HG02870 (cell line): Measurements from ENCODE around the gene VBP1.
A peak's percentile ranks its signal among the peaks of the same experiment; 100 is the strongest.
"Not testable (repeated sequence)": the region's sequence is repeated elsewhere in the genome, so short reads cannot be mapped to it uniquely, and the experiment has no call there.

Experiments used
- ATAC-seq: cut with Tn5 transposase; IDR thresholded peaks from one replicate; pipeline ENCODE4 v1.9.1; 2021; ENCODE audit warnings: mild to moderate bottlenecking, moderate library complexity; ENCODE audit not compliant: unreplicated experiment

The VBP1 gene, protein sequence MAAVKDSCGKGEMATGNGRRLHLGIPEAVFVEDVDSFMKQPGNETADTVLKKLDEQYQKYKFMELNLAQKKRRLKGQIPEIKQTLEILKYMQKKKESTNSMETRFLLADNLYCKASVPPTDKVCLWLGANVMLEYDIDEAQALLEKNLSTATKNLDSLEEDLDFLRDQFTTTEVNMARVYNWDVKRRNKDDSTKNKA

DNA sequence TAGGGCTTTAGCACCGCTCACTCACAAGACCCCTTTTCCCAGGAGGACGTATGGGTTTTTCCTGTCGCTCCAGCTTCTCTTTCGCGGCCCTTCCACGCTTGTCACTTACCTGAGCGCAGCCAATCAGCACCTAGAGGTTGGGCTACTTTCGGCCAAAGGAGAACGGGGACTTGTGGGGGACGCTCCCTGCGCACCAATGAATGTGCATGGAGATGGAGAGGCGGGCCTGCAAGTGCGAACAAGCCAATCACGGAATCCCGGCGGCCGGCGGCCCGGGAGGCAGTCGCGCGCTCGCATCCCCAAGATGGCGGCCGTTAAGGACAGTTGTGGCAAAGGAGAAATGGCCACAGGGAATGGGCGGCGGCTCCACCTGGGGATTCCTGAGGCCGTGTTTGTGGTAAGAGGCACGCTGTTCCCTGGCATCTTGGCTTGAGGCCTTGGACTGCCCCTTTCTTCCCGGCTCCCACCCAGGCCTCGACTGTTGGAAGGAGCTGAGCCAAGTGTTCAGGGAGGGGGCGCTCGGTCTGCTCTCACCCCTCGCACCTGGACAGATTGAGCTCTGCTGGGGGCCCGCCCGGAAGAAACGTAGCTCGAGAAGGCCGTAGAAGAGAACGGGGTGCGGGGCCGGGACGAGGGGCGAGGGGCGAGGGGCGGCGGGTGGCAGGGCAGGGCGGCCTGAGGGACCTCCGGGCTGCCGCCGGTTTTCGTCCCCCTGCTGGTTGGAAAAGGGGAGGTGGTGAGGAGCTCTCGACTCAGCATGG lies at the start of gene VBP1:
Gene VBP1, plus strand, starts transcription at position 282 of the 761 bp plus-strand sequence. Its CDS starts 23 bp downstream, at position 305.
- ATAC-seq = peak; percentile 96

DNA sequence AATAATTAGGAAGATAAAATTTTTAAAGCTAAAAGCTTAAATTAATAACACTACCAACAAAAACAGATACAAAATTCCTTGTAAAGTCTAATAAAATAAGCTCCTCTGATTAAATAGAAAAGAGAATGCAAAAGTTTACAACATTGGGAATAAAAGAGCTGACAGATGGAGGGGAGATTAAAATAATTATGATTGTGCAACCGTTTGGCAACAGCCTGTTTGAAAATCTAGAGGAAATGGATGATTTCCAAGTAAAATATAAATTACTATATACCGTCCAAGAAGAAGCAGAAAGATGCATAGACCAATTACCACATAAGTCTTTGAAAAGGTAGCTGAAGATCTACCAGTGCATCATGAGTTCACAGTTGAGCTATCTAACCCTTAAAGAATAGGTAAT lies 46.4 kb upstream of the VBP1 start:
- ATAC-seq = no peak

DNA sequence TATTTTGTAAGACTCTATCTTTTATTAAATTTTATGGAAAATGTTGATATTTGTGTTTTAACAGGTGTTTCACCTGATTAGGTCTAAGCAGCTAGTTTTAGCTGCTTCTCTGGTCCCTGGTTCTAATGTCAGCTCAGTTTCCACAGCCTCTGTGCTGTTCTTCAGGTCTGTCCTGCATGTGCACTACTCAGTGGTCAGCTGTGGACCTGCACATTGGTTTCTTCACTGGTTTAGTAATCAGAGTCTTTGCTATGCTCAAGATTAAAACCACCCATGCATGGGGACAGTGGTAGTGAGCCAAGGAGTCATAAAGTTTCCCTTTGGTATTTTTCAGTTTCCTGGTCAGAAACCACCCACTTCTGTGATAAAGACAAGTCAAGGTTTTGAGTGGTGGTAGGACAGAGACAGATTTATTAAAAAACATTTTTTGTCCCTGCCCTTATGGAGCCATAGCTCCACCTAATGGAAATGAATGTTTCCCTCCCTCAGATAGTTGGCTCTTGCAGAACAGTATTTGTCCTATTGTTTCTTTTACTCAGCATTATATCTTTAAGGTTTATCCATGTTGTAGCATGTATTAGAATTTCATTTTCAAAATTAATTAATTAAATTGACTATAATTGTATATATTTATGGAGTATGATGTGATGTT lies 36.8 kb upstream of the VBP1 start:
- ATAC-seq = no peak

DNA sequence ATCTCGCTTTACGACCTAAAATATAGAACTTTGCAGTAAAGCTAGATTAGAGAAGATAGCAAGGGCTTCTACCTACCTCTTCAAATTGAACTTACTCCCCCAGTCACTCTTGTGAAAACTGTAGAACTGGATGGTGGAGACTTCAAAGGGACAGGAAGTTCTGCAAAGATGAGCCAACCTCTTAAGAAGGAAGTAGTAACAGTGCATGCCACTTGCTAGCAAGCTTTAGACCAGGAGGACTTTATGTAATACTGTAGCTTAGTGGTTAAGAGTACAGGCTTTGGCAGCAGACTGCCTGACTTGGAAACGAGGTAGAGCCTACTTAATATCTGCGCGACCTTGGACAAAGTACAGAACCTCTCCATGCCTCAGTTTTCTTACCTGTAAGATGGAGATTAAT lies 27.5 kb upstream of the VBP1 start:
- ATAC-seq = no peak

DNA sequence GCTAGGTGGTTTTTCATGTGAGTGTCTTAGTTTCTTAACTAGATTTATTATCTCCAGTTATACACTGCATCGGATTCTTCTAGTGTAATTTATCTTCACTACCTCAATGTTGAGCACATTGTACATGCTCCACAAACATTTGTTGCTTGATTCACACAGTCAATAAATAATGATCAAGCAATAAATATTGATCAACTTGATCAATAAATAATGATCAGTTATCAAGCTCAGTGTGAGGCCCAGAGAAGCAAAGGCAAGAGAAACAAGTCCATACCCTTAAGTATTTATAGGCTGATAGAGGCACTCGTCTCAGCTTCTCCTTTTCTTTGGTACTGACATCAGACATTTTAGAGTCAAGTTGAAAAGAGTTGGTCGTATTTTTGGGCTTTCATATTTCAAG lies 5.1 kb upstream of the VBP1 start:
- no peak for ATAC-seq

DNA sequence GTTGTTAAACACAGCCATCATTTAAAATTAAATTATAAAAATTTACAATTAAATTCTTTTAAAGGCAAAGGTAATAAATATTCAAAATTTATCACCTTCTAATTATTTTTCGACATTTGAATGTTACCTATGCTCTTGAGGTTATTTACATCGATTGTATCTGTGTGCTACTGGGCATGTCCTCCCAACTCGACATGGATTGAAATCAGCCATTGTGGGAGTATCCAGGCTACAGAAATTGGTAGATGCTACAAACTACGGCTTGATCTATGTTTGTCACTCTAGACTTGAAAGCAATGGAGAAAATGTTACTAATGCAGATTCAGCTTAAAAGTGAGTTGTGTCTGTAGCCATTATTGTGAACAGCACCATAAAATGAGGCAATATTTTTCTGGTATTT lies 2.5 kb upstream of the VBP1 start:
- ATAC-seq = no peak

DNA sequence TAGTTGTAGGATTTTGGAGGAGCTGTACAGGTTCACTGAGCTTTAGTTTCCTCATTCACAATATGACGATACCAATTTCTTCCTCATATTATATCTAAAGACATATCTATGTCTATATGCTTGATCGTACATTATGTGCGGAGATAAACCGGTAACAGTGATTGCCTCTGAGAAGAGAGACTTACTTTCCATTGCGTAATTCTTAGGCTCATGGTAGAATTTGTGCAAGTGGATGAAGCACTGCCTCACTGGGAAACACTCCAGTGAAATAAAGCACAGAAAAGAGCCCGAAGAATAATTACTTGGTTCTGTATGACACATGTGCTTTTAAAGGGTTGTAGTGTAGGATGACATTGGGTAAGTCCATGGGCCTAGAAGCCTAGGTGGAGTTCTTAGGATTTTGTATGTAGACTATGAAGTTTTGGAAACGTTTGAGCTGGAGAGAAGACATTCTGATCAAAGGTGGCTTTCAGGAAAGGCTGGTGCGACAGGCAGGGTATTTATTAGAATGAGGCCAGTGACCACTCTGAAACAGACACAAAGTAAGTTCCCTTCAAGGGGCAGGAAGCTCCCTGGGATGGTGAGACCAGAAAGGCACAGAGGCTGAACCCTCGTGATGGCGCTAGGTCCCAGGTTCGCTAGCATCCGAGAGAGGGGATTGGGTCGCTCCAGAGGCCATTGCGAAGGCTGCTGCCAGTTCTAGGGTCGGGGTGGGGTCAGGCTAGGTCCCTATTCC lies 649 bp upstream of the VBP1 start:
- peak; percentile 30 for ATAC-seq

DNA sequence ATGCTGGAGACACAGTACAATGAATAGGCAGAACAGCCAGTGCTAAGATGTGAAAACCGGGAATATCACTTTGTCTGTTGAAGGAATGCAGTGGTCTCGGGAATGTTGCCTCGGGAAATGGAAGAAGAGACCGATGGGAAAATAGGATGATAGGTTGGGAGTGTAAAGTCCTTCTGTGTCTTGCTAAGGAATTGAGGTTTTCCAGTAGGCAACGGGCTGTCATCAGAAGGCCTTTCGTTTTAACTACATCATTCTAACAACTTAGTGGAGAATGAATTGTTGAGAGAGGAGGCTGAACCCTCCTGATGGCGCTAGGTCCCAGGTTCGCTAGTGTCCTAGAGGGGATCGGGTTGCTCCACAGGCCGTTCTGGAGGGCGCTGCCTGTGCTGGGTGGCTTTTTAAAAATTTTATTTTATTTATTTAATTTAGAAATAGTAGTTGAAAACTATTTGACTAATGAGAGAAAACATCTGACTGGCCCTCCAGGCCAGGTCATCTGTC lies 730 bp downstream of the VBP1 start:
- ATAC-seq = no peak

DNA sequence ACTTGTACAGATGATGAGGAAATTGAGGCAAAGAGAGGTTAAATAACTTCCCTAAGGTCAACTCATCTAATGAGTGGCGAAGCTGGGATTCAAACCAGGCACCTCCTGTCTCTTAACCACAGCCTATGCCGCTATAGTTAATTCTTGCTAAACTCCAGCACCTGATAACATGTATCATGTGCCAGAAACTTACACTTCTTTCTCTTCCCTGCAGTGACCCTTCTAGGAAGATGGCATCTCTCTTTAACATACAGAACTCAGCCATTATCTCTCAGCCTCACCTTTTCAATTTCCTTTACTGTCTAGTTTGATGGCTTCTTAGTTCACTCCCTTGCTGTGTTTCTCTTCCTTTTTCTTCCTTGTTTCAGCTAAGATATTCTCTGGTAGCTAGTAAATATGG lies 2.5 kb downstream of the VBP1 start:
- ATAC-seq = no peak

DNA sequence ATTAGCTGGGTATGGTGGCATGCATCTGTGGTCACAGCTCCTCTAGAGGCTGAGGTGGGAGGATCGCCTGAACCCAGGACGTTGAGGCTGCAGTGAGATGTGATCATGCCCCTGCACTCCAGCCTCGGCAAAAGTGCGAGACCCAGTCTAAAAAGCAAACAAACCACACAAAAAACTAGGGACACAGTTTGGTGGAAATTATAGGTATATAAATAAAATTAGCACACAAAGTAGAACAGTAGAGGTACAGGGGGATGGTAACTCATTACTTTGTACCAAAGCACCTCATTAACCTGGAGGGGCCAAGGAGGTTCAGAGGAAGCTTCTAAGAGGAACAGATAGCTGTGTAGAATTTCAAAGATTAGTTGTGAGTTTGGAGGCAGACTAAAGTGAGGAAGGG lies 5.1 kb downstream of the VBP1 start:
- no peak for ATAC-seq

DNA sequence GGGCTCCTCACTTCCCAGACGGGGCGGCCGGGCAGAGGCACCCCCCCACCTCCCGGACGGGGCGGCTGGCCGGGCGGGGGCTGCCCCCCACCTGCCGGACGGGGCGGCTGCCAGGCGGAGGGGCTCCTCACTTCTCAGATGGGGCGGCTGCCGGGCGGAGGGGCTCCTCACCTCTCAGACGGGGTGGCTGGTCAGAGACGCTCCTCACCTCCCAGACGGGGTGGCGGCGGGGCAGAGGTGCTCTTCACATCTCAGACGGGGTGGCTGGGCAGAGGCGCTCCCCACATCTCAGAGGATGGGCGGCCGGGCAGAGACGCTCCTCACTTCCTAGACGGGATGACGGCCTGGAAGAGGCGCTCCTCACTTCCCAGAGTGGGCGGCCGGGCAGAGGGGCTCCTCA lies 7.5 kb downstream of the VBP1 start:
- ATAC-seq = not testable (repeated sequence)

DNA sequence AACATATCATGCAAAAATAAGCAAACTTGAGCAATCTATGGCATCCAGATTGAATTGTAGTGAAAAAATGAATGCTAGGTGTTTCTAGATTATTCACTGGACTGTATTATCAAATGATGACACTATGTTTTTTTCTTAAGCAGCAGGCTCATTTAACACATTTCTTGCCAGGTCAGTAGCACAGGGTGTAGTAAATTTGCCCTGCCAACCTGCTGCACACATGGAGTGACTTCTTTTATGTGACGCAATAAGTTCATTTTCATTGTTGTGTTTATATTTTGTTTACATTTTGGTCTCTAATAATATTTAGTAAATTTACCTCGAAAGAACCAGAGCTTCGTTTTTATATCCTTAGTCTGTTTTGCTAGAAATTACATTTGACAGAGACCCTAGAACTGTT lies 9.5 kb downstream of the VBP1 start:
- no peak for ATAC-seq

DNA sequence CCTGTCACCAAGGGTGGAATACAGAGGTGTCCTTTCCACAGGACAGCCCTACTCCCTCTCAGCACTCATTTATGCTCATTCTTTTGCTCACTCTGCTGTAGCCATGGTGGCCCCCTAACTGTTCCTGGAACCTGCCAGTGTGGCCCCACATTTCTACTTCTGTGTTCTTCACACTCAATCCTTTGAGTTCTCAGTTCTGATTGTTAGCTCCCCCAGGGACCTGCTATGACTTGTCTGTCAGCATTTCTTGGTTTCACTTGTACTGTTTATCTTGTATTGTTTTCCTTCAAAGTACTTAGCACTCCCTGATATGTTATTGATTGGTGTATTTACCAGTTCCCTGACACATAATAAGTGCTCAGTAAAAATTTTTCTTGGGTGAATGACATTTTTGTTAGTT lies 14.9 kb downstream of the VBP1 start:
- peak; percentile 82 for ATAC-seq

DNA sequence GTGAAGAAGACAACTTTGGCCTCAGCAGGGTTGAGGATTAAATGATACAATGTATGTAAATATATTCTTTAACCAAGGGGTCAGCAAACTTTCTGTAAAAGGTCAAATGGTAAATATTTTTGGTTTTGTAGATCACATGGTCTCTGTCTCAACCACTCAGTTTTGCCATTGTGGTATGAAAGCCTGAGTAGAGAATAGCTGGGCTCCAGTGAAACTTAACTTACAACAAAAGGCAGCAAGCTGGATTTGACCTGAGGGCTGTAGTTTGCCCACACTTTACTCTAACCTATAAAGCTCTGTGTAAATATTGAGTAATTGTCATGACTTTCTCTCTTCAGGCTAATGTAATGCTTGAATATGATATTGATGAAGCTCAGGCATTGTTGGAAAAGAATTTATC lies 19.6 kb downstream of the VBP1 start:
- ATAC-seq = no peak

DNA sequence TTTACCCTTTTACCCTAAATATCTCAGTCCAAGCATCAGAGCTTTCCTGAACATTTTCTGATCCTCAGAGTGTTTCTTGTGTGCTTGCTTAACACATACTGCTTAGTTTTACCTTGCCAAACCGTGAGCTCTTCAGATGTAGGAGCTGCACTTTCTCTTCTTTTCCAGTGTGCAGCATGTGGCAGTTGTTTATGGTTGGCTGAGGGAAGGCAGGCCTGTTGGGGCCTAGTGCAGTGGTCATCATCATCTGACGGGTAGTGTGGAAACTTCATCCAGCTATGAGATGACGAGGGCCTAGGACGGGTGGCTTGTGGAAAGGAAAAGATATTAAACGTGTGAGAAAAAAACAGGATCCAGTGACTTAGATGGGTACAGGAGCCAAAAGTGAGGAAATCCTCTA lies 21.5 kb downstream of the VBP1 start:
- ATAC-seq = no peak

DNA sequence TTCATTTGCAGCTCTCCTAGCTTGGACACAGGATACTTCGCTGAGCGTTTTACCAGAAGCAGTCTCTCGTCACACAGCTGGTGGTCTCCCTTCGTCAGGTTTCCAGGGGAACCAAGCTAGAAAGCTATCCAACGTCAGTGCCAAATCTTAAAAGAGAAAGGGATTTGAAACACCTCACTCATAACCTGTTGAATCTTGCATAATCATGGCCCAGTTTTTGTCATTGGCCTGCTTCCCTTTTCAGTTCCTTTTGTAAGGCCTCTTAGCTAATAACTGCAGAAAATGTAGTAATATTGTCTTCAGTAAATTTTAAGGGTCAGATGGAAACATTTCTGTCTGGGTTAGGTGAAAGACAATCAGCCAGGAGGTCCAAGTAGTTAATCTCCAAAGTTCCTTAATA lies 26.0 kb downstream of the VBP1 start:
- no peak for ATAC-seq

DNA sequence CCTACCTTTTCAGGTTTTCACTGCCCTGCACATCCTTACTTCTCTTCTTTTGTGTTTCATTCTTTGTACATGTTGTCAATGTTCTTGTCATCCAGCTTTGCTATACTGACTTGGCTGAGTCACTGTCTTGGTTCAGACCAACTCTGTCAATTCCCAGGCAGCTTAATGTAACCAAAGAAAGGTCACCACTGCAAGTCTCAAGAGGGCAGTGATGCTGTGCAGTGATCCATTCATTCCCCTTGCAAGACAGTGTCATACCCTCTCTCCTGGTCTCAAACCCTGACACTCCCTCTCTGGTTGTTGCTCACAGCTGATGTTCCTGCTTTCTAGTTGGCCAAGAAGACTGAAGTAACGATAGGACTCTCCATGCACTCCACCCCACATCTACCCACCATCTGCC lies 30.5 kb downstream of the VBP1 start:
- ATAC-seq = no peak

DNA sequence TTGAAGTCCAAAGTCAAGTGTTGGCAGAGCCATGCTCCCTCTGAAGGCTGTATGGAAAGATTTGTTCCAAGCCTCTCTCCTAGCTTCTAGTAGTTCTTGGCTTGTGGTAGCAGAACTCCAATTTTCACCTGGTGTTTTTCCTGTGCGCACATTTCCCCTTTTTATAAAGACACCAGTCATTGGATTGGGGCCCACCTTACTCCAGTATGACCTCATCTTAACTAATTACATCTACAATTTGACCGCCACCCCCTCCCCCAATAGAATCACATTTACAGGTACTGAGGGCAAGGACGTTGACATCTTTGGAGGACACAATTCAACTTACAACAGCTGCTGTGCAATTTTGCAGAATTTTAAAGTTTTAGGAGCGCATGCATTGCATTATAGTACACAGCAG lies 31.2 kb downstream of the VBP1 start:
- ATAC-seq = no peak

DNA sequence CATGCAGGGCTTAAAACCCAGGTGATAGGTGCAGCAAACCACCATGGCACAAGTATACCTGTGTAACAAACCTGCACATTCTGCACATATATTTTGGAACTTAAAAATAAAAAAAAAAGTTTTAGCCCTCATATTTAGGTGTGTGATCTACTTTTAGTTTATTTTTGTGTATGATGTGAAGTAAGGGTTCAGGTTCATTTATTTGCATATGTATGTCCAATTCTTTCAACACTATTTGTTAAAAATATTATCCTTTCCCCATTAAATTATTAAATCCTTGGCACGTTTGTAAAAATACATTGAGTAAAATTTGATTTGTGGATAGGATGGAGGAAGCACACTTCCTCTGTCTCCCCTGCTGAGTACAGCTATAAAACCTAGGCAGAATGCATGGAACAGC lies 35.1 kb downstream of the VBP1 start:
- ATAC-seq = no peak

DNA sequence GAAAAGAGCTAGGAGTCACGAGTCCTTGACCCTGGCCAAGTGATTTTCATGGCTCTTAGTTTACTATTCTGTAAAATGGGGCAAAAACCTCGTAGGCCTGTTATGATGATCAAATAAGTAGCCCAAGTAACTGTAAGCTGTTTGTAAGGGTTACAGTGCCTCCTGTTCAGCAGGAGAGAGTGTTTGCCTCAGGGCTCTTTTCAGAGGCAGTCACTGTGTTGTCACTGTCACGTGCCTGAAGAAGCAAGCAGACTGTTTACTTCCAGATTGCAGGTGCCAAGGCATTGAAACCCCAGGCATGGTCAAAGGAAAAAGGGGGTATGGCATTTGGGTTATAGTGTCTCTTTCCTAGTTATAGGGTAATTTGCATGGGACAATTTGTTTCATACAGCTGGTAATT lies 43.5 kb downstream of the VBP1 start:
- no peak for ATAC-seq

DNA sequence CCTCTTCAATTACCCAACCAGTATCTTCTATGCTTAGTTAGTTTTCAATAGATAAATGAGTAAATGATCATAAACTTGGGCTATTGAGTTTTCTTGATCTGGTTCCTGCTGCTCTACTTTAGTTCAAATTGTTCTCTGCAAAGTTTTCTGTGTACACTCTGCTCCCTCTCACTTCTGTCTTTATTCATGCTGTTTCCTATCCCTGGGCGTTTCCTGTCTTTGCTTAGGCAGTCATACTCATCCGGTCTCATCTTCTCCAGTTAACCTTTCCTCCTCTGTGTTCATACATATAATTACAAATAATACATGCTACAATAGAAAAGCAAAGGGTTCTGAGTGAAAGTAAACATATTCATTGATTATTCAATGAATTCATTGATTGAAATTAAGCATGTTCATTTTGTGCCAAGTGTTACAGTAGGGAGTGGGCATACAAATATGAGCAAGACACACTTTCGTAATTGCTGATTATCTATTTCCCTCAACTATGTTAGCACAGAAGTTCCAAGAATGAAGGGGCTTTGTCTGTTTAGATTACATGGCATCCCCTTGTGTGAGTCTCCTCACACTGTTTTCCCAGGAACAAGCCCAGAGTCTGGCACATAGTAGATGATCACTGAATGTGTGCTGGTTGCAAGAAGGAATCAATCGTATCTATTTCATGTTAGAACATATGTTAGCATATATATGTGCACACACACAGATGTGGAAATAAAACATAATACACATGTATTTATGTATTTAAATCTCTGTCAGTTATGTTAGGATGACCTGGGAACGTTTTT lies 46.9 kb downstream of the VBP1 start:
- ATAC-seq = peak; percentile 40
